ENCODE data around the gene ATP11A. TPM values are rescaled to one million over a fixed set of nuclear protein-coding genes. Genes with fewer than 3 reads are reported as not detected.

The ATP11A gene
- total RNA-seq, 1 donor from 2014 or later, result 211 TPM

GRCh38 chr13:112716841-112717520, 27.1 kb downstream of the ATP11A start:
- no peak for DNase-seq (ENCODE audit: low spot score)
- Mint-ChIP-seq H3K4me1 (ENCODE audit: unreplicated experiment) (peaks cover 62% of the 10 kb centered on the region), H3K4me3 (ENCODE audit: unreplicated experiment) (no peak overlapping the region), H3K36me3 (ENCODE audit: low read depth, unreplicated experiment) (peaks cover 24% of the 10 kb centered on the region), H3K27ac (ENCODE audit: unreplicated experiment) (peak overlapping the region; percentile 20), H3K9me3 (ENCODE audit: unreplicated experiment) (no peaks in the 10 kb centered on the region), H3K27me3 (ENCODE audit: unreplicated experiment) (peaks cover 3% of the 10 kb centered on the region)
- TF ChIP-seq CTCF (IDR thresholded peaks at IDR 0.05; ENCODE audit: unreplicated experiment), result no peak

GRCh38 chr13:112718318-112718717, 28.5 kb downstream of the ATP11A start:
- H3K27ac Mint-ChIP-seq (ENCODE audit: unreplicated experiment), result no peak overlapping the region
- DNase-seq (ENCODE audit: low spot score), result no peak
- H3K4me1 Mint-ChIP-seq (ENCODE audit: unreplicated experiment), result peaks cover 65% of the 10 kb centered on the region
- no peak for TF ChIP-seq CTCF (IDR thresholded peaks at IDR 0.05; ENCODE audit: unreplicated experiment)
- peaks cover 28% of the 10 kb centered on the region for H3K36me3 Mint-ChIP-seq (ENCODE audit: low read depth, unreplicated experiment)
- peaks cover 3% of the 10 kb centered on the region for H3K27me3 Mint-ChIP-seq (ENCODE audit: unreplicated experiment)
- H3K9me3 Mint-ChIP-seq (ENCODE audit: unreplicated experiment), result no peaks in the 10 kb centered on the region
- no peak overlapping the region for H3K4me3 Mint-ChIP-seq (ENCODE audit: unreplicated experiment)

GRCh38 chr13:112719016-112719415, 29.2 kb downstream of the ATP11A start:
- H3K36me3 Mint-ChIP-seq (ENCODE audit: low read depth, unreplicated experiment), result peaks cover 28% of the 10 kb centered on the region
- peak overlapping the region; percentile 51 for H3K27ac Mint-ChIP-seq (ENCODE audit: unreplicated experiment)

GRCh38 chr13:112719556-112719955, 29.7 kb downstream of the ATP11A start:
- DNase-seq (ENCODE audit: low spot score), result no peak
- TF ChIP-seq CTCF (IDR thresholded peaks at IDR 0.05; ENCODE audit: unreplicated experiment), result no peak
- H3K27ac Mint-ChIP-seq (ENCODE audit: unreplicated experiment), result no peak overlapping the region
- H3K4me3 Mint-ChIP-seq (ENCODE audit: unreplicated experiment), result no peak overlapping the region
- H3K4me1 Mint-ChIP-seq (ENCODE audit: unreplicated experiment), result peaks cover 57% of the 10 kb centered on the region
- peaks cover 4% of the 10 kb centered on the region for H3K27me3 Mint-ChIP-seq (ENCODE audit: unreplicated experiment)
- H3K9me3 Mint-ChIP-seq (ENCODE audit: unreplicated experiment), result no peaks in the 10 kb centered on the region
- H3K36me3 Mint-ChIP-seq (ENCODE audit: low read depth, unreplicated experiment), result peaks cover 26% of the 10 kb centered on the region

More at GRCh38 chr13:112719016-112719415, 29.2 kb downstream of the ATP11A start:
- no peak for DNase-seq (ENCODE audit: low spot score)
- TF ChIP-seq CTCF (IDR thresholded peaks at IDR 0.05; ENCODE audit: unreplicated experiment), result no peak
- Mint-ChIP-seq H3K27me3 (ENCODE audit: unreplicated experiment) (peaks cover 5% of the 10 kb centered on the region), H3K4me1 (ENCODE audit: unreplicated experiment) (peaks cover 63% of the 10 kb centered on the region), H3K9me3 (ENCODE audit: unreplicated experiment) (no peaks in the 10 kb centered on the region), H3K4me3 (ENCODE audit: unreplicated experiment) (no peak overlapping the region)

GRCh38 chr13:112720251-112720650, 30.4 kb downstream of the ATP11A start:
- TF ChIP-seq CTCF (IDR thresholded peaks at IDR 0.05; ENCODE audit: unreplicated experiment), result no peak
- no peak overlapping the region for H3K27ac Mint-ChIP-seq (ENCODE audit: unreplicated experiment)
- DNase-seq (ENCODE audit: low spot score), result no peak
- H3K9me3 Mint-ChIP-seq (ENCODE audit: unreplicated experiment), result no peaks in the 10 kb centered on the region
- peaks cover 2% of the 10 kb centered on the region for H3K27me3 Mint-ChIP-seq (ENCODE audit: unreplicated experiment)
- peaks cover 51% of the 10 kb centered on the region for H3K4me1 Mint-ChIP-seq (ENCODE audit: unreplicated experiment)
- H3K36me3 Mint-ChIP-seq (ENCODE audit: low read depth, unreplicated experiment), result peaks cover 20% of the 10 kb centered on the region
- H3K4me3 Mint-ChIP-seq (ENCODE audit: unreplicated experiment), result no peak overlapping the region

All from endothelial cell (in vitro differentiated cells).